Hair follicle dermal papilla cell (primary cell): ENCODE results near the gene FUT2. TPM values are rescaled to one million over a fixed set of nuclear protein-coding genes. Genes with fewer than 3 reads are reported as not detected.

Experiments
- total RNA-seq: library from RNA; depleted of rRNA; stranded (reverse); fragments of >200 nt; gene quantifications from 2 replicates; pipeline ENCODE4 v1.2.3, GENCODE V29; 2012

The FUT2 gene
- under 0.01 TPM in 1 of 2 replicates, not detected in the other for total RNA-seq

GRCh38 chr19:48695743-48696352, at the start of gene FUT2:
Gene FUT2 (plus strand): TSS chr19:48695971. CDS start chr19:48702957, 6,986 bp downstream.

GRCh38 chr19:48646001-48646721, 49.6 kb upstream of the FUT2 start, which contains the start of gene CA11:
Gene CA11 (minus strand): TSS chr19:48646187. CDS start chr19:48645632, 555 bp downstream.

GRCh38 chr19:48672994-48673393, 22.8 kb upstream of the FUT2 start, which contains the start of gene NTN5:
Gene NTN5 (minus strand): TSS chr19:48673017. CDS start chr19:48670986, 2,031 bp downstream.

GRCh38 chr19:48719263-48720171, 23.7 kb downstream of the FUT2 start, which contains the start of gene MAMSTR:
Gene MAMSTR (minus strand): TSS chr19:48719725. CDS start chr19:48719031, 694 bp downstream.

GRCh38 chr19:48740164-48740972, 44.6 kb downstream of the FUT2 start, which contains the start of gene RASIP1:
Gene RASIP1 (minus strand): TSS chr19:48740610. CDS start chr19:48740282, 328 bp downstream.

GRCh38 chr19:48746738-48747575, 51.2 kb downstream of the FUT2 start, which contains the start of gene IZUMO1:
Gene IZUMO1 (minus strand): TSS chr19:48746909. CDS start chr19:48745859, 1,050 bp downstream.

GRCh38 chr19:48752496-48753365, 57.0 kb downstream of the FUT2 start, which contains the start of gene FUT1:
Gene FUT1 (minus strand): TSS chr19:48752641. CDS start chr19:48751281, 1,360 bp downstream.

GRCh38 chr19:48755084-48755641, 59.4 kb downstream of the FUT2 start, which contains the start of gene FGF21:
Gene FGF21 (plus strand): TSS chr19:48755524. CDS start chr19:48756237, 713 bp downstream.

Other genes with a start within 250 kb of the FUT2 start
- 30.2 and 31.0 TPM in 2 replicates for gene GRWD1, start 250.0 kb upstream of the FUT2 start, total RNA-seq
- gene KCNJ14, start 240.4 kb upstream of the FUT2 start, total RNA-seq: 0.49 and 0.81 TPM in 2 replicates
- 35.8 and 40.4 TPM in 2 replicates for gene CYTH2, start 226.6 kb upstream of the FUT2 start, total RNA-seq
- gene LMTK3, start 184.1 kb upstream of the FUT2 start, total RNA-seq: under 0.01 and 0.36 TPM in 2 replicates
- gene SULT2B1, start 143.8 kb upstream of the FUT2 start, total RNA-seq: 0.36 TPM in 1 of 2 replicates, not detected in the other
- not detected in 2 replicates for gene SPACA4, start 89.2 kb upstream of the FUT2 start, total RNA-seq
- 0.24 and 1.3 TPM in 2 replicates for gene FAM83E, start 80.9 kb upstream of the FUT2 start, total RNA-seq
- gene RPL18, start 76.8 kb upstream of the FUT2 start, total RNA-seq: 1,307 and 1,432 TPM in 2 replicates
- gene SPHK2, start 76.5 kb upstream of the FUT2 start, total RNA-seq: 16.5 and 19.1 TPM in 2 replicates
- gene DBP, start 58.6 kb upstream of the FUT2 start, total RNA-seq: 7.6 and 12.3 TPM in 2 replicates
- gene CA11, start 49.8 kb upstream of the FUT2 start, total RNA-seq: 1.5 and 2.9 TPM in 2 replicates
- 0.32 TPM in 1 of 2 replicates, not detected in the other for gene NTN5, start 23.0 kb upstream of the FUT2 start, total RNA-seq
- gene MAMSTR, start 23.8 kb downstream of the FUT2 start, total RNA-seq: 0.97 and 1.5 TPM in 2 replicates
- 0.32 and 0.36 TPM in 2 replicates for gene RASIP1, start 44.6 kb downstream of the FUT2 start, total RNA-seq
- not detected in 2 replicates for gene IZUMO1, start 50.9 kb downstream of the FUT2 start, total RNA-seq
- gene FUT1, start 56.7 kb downstream of the FUT2 start, total RNA-seq: not detected in 2 replicates
- not detected in 2 replicates for gene FGF21, start 59.6 kb downstream of the FUT2 start, total RNA-seq
- gene BCAT2, start 115.1 kb downstream of the FUT2 start, total RNA-seq: 33.6 and 34.4 TPM in 2 replicates
- gene HSD17B14, start 140.5 kb downstream of the FUT2 start, total RNA-seq: 12.2 and 14.6 TPM in 2 replicates
- gene PLEKHA4, start 172.6 kb downstream of the FUT2 start, total RNA-seq: 15.7 and 20.8 TPM in 2 replicates
- gene PPP1R15A, start 176.4 kb downstream of the FUT2 start, total RNA-seq: 86.6 and 94.5 TPM in 2 replicates
- 0.12 and 0.16 TPM in 2 replicates for gene TULP2, start 202.8 kb downstream of the FUT2 start, total RNA-seq
- gene NUCB1, start 204.3 kb downstream of the FUT2 start, total RNA-seq: 269 and 313 TPM in 2 replicates
- gene DHDH, start 237.7 kb downstream of the FUT2 start, total RNA-seq: not detected in 2 replicates